Measurements from ENCODE around the gene MZF1.

GRCh38 chr19:58570770-58571574 lies 2.2 kb downstream of the MZF1 start:
- TF ChIP-seq RAD21 (IDR thresholded peaks at IDR 0.05; ENCODE audit: low read depth) (no peak), TAF1 (IDR thresholded peaks at IDR 0.05; ENCODE audit: low read depth) (no peak), TCF12 (IDR thresholded peaks at IDR 0.05; ENCODE audit: low read depth) (no peak), TEAD4 (IDR thresholded peaks at IDR 0.05) (no peak), EP300 (IDR thresholded peaks at IDR 0.05; ENCODE audit: borderline replicate concordance) (no peak)

All from Ishikawa (cell line).